H1 (cell line): ENCODE measurements around the gene RNU2-1. TPM values are rescaled to one million over a fixed set of nuclear protein-coding genes. Genes with fewer than 3 reads are reported as not detected.
"Not testable (repeated sequence)": the region's sequence is repeated elsewhere in the genome, so short reads cannot be mapped to it uniquely, and the experiment has no call there.

Experiments
- CTCF ChIA-PET: fragments of 300-600 bp; sonication (Branson Sonifier 250); formaldehyde crosslinking; loops from one replicate; lab custom pipeline; 2021; ENCODE audit not compliant: partially characterized antibody; lab: Charles Lee
- POLR2A ChIA-PET: fragments of 300-600 bp; sonication (Branson Sonifier 250); formaldehyde crosslinking; loops from one replicate; lab custom pipeline; 2021; ENCODE audit warnings: inconsistent platforms; ENCODE audit not compliant: partially characterized antibody; lab: Charles Lee
- DNase-seq, 2 experiments: peaks; one replicate each; pipeline versions ENCODE4 v3.0.0 to v3.0.0-alpha.2; 2010 to 2022; ENCODE audit warnings: low spot score in 2 of 2, low read depth in 1 of 2, mixed read lengths in 1 of 2
- FAIRE-seq: peaks from 2 replicates; lab custom pipeline; 2011; peaks lifted over from hg19 to GRCh38; lab: Jason Lieb, UNC
- H2AFZ ChIP-seq: 2 replicates; pipeline ENCODE4 v1.8.1; 2012; ENCODE audit warnings: low read length, inconsistent platforms
- H2AK5ac ChIP-seq: 2 replicates; pipeline ENCODE4 v1.6.1; 2013; ENCODE audit warnings: low read depth, low read length
- H2BK120ac ChIP-seq: replicated peaks from 2 replicates; pipeline ENCODE3; 2013; ENCODE audit warnings: low read depth, low read length, inconsistent platforms
- H2BK12ac ChIP-seq: 2 replicates; pipeline ENCODE4 v1.6.1; 2013; ENCODE audit warnings: low read depth, low read length
- H2BK15ac ChIP-seq: 2 replicates; pipeline ENCODE4 v1.6.1; 2013; ENCODE audit warnings: low read length
- H2BK20ac ChIP-seq: 2 replicates; pipeline ENCODE4 v1.6.1; 2013; ENCODE audit warnings: low read length
- H2BK5ac ChIP-seq: 2 replicates; pipeline ENCODE4 v1.6.1; 2013; ENCODE audit warnings: low read depth, low read length
- H3K14ac ChIP-seq: 2 replicates; pipeline ENCODE4 v1.6.1; 2013; ENCODE audit warnings: inconsistent platforms; ENCODE audit not compliant: insufficient read length
- H3K18ac ChIP-seq: 2 replicates; pipeline ENCODE4 v1.6.1; 2013; ENCODE audit warnings: low read length; ENCODE audit errors: extremely low read depth
- H3K23ac ChIP-seq: 2 replicates; pipeline ENCODE4 v1.6.1; 2013; ENCODE audit warnings: inconsistent platforms; ENCODE audit not compliant: insufficient read length
- H3K23me2 ChIP-seq: 2 replicates; pipeline ENCODE4 v1.6.1; 2013; ENCODE audit warnings: low read depth, low read length
- H3K27ac ChIP-seq: 2 replicates; pipeline ENCODE4 v1.6.1; 2011; ENCODE audit warnings: low read depth, low read length, inconsistent platforms
- H3K27me3 ChIP-seq, 4 experiments: replicated peaks in 1 of 4; 1 replicate in 1 of 4; 2 replicates in 3 of 4; pipeline versions ENCODE4 v1.6.1 to v1.8.1; 2011 to 2013; ENCODE audit warnings: low read length in 3 of 4, mild to moderate bottlenecking in 3 of 4, inconsistent platforms in 2 of 4, mixed read lengths in 2 of 4, moderate library complexity in 1 of 4; ENCODE audit not compliant: control insufficient read depth in 3 of 4, insufficient read depth in 3 of 4; ENCODE audit errors: extremely low read depth in 1 of 4
- H3K36me3 ChIP-seq, 4 experiments: 2 replicates each; pipeline versions ENCODE4 v1.6.1 to v1.8.1; 2011 to 2013; ENCODE audit warnings: mild to moderate bottlenecking in 4 of 4, low read length in 3 of 4, moderate library complexity in 2 of 4, control low read depth in 1 of 4, inconsistent platforms in 1 of 4; ENCODE audit not compliant: insufficient read depth in 4 of 4, control insufficient read depth in 2 of 4
- H3K4ac ChIP-seq: replicated peaks from 2 replicates; pipeline ENCODE3; 2013; ENCODE audit warnings: low read length, low read depth, mixed read lengths, inconsistent platforms; ENCODE audit not compliant: insufficient read length
- H3K4me1 ChIP-seq, 4 experiments: replicated peaks in 1 of 4; 1 replicate in 1 of 4; 2 replicates in 3 of 4; pipeline versions ENCODE4 v1.6.1 to v1.8.1; 2011 to 2013; ENCODE audit warnings: low read length in 3 of 4, inconsistent platforms in 2 of 4, mixed read lengths in 1 of 4; ENCODE audit not compliant: insufficient read depth in 4 of 4, control insufficient read depth in 3 of 4
- H3K4me2 ChIP-seq, 2 experiments: 2 replicates each; pipeline versions ENCODE4 v1.6.1 to v1.8.1; 2011 to 2013; ENCODE audit warnings: low read depth in 2 of 2, low read length in 2 of 2, control low read depth in 1 of 2, inconsistent platforms in 1 of 2, mild to moderate bottlenecking in 1 of 2; ENCODE audit not compliant: insufficient read depth in 1 of 2
- H3K4me3 ChIP-seq, 4 experiments: fragments of 200-600, 300-600 bp in 1 of 4; sonication (generic), shearing (Covaris generic), sonication (Bioruptor Twin) in 1 of 4; 2 replicates each; pipeline versions ENCODE4 v1.5.1 to v1.8.1; 2011 to 2016; ENCODE audit warnings: low read length in 4 of 4, low read depth in 3 of 4, control low read depth in 2 of 4, inconsistent platforms in 2 of 4, mild to moderate bottlenecking in 2 of 4, mixed read lengths in 1 of 4, moderate library complexity in 1 of 4; ENCODE audit not compliant: insufficient read depth in 2 of 4; ENCODE audit errors: extremely low read depth in 1 of 4
- H3K56ac ChIP-seq: replicated peaks from 2 replicates; pipeline ENCODE3; 2013; ENCODE audit warnings: low read depth, mild to moderate bottlenecking, mixed read lengths, low read length, inconsistent platforms; ENCODE audit not compliant: insufficient read length
- H3K79me1 ChIP-seq: 2 replicates; pipeline ENCODE4 v1.6.1; 2013; ENCODE audit warnings: low read depth, low read length, control low read depth
- H3K79me2 ChIP-seq, 2 experiments: 2 replicates each; pipeline versions ENCODE4 v1.6.1 to v1.8.1; 2012 to 2013; ENCODE audit warnings: low read length in 2 of 2, mild to moderate bottlenecking in 2 of 2, inconsistent platforms in 1 of 2; ENCODE audit not compliant: insufficient read depth in 2 of 2, control insufficient read depth in 1 of 2
- H3K9ac ChIP-seq, 4 experiments: replicated peaks in 1 of 4; 1 replicate in 1 of 4; 2 replicates in 3 of 4; pipeline versions ENCODE4 v1.6.1 to v1.8.1; 2011 to 2013; ENCODE audit warnings: low read depth in 3 of 4, low read length in 3 of 4, control low read depth in 2 of 4, mild to moderate bottlenecking in 2 of 4, moderate library complexity in 2 of 4, inconsistent platforms in 1 of 4; ENCODE audit errors: extremely low read depth in 1 of 4
- H3K9me3 ChIP-seq, 2 experiments: 2 replicates each; pipeline versions ENCODE4 v1.6.1 to v1.8.1; 2012 to 2013; ENCODE audit warnings: mild to moderate bottlenecking in 2 of 2, moderate library complexity in 2 of 2, control low read depth in 1 of 2, inconsistent platforms in 1 of 2, low read depth in 1 of 2, low read length in 1 of 2, mixed read lengths in 1 of 2; ENCODE audit not compliant: insufficient read depth in 2 of 2
- H4K20me1 ChIP-seq, 2 experiments: replicated peaks in 1 of 2; 2 replicates each; pipeline versions ENCODE3 to v1.8.1; 2011 to 2013; ENCODE audit warnings: inconsistent platforms in 2 of 2, low read length in 2 of 2, mild to moderate bottlenecking in 1 of 2; ENCODE audit not compliant: insufficient read depth in 2 of 2, control insufficient read depth in 1 of 2
- H4K5ac ChIP-seq: 2 replicates; pipeline ENCODE4 v1.6.1; 2013; ENCODE audit warnings: low read length, low read depth, mixed read lengths, inconsistent platforms; ENCODE audit not compliant: insufficient read length
- H4K8ac ChIP-seq: 2 replicates; pipeline ENCODE4 v1.8.0; 2013; ENCODE audit warnings: mild to moderate bottlenecking, moderate library complexity, low read length, inconsistent platforms; ENCODE audit not compliant: insufficient read depth; ENCODE audit errors: extremely low read depth
- H4K91ac ChIP-seq: replicated peaks from 2 replicates; pipeline ENCODE3; 2013; ENCODE audit warnings: low read length, mixed read lengths, inconsistent platforms; ENCODE audit not compliant: insufficient read length
- WGBS, 2 experiments: shearing (Covaris generic) in 1 of 2; methylation state at CpG; one replicate each; pipeline versions ENCODE4 v1.1.6 to v1.1.7; 2013 to 2015; ENCODE audit warnings: low lambda C conversion rate in 2 of 2, mixed read lengths in 2 of 2, inconsistent platforms in 1 of 2, low coverage in 1 of 2, missing lambda C conversion rate in 1 of 2; ENCODE audit not compliant: insufficient replicate concordance in 2 of 2, insufficient coverage in 1 of 2, insufficient read length in 1 of 2; ENCODE audit errors: extremely low coverage in 1 of 2, missing lambda C conversion rate in 1 of 2; 5-methylcytosine and 5-hydroxymethylcytosine counted together
- polyA plus RNA-seq, 7 experiments: library from polyadenylated mRNA; depleted of rRNA in 3 of 7; stranded (reverse) in 5 of 7; unstranded in 2 of 7; fragments of >200 nt in 5 of 7; fragments of 200-250 nt in 2 of 7; gene quantifications; 1 replicate in 5 of 7; 2 replicates in 1 of 7; 4 replicates in 1 of 7; pipeline versions ENCODE4 v1.2.1 to v1.2.3, GENCODE V29; 2011 to 2013; ENCODE audit warnings: missing spikeins in 2 of 7, mixed read lengths in 2 of 7
- total RNA-seq: library from RNA; stranded (reverse); fragmentation: NEBNext Ultra II Directional; extraction: Animal tissue kit (Norgen Biotek cat#: 25700); gene quantifications from 2 replicates; pipeline ENCODE4 v1.2.1, GENCODE V29; 2021

The RNU2-1 gene
- total and polyA plus RNA-seq, 2 of the 8 experiments (the other 6 are each of a cell fraction or from before 2014, with no cell fraction given), result 2,508 TPM; not detected in 1

- H3K27ac ChIP-seq, H3K4me3 ChIP-seq, H4K20me1 ChIP-seq, H4K8ac ChIP-seq, H2BK20ac ChIP-seq, H4K5ac ChIP-seq, H3K18ac ChIP-seq, H2AK5ac ChIP-seq, DNase-seq, H4K91ac ChIP-seq, H2BK5ac ChIP-seq, H3K27me3 ChIP-seq, H3K23ac ChIP-seq, H2BK120ac ChIP-seq, H3K14ac ChIP-seq, H2AFZ ChIP-seq, H3K56ac ChIP-seq, H2BK15ac ChIP-seq, H3K9ac ChIP-seq, H3K4ac ChIP-seq, H3K36me3 ChIP-seq, H3K4me2 ChIP-seq, CTCF ChIA-PET, H3K4me1 ChIP-seq, FAIRE-seq, POLR2A ChIA-PET, H3K23me2 ChIP-seq, H2BK12ac ChIP-seq, H3K79me2 ChIP-seq, H3K79me1 ChIP-seq, H3K9me3 ChIP-seq: not testable (repeated sequence)
- no CpG with 5 or more reads among the region's 7 CpGs for WGBS, 2 experiments
These were observed 5.6 kb downstream of the RNU2-1 start, which contains the start of gene CCDC200 for GRCh38 chr17:43228020-43228782. Gene CCDC200, minus strand, starts transcription at chr17:43228623. Its CDS starts 69 bp downstream, at chr17:43228554.
